Right cardiac atrium (tissue), 5 donors: ENCODE measurements around the gene EXO1. TPM values are rescaled to one million over a fixed set of nuclear protein-coding genes. Genes with fewer than 3 reads are reported as not detected.

Experiments used
- ATAC-seq, 2 donors: fragments of 200-7000 bp; cut with Tn5 transposase; one replicate each; pipeline versions ENCODE4 v1.8.0 to v1.9.1; 2020; ENCODE audit warnings: moderate library complexity in 2 of 2, mild to moderate bottlenecking in 1 of 2
- DNase-seq, 3 donors: peaks; one replicate each; pipeline ENCODE4 v3.0.0-alpha.2; 2020
- H3K27ac ChIP-seq: one replicate; pipeline ENCODE4 v1.5.1; 2013; ENCODE audit warnings: mild to moderate bottlenecking, low read length, control low read depth, moderate library complexity
- H3K27me3 ChIP-seq: one replicate; pipeline ENCODE4 v1.6.1; 2013; ENCODE audit not compliant: control insufficient read depth, insufficient read depth
- H3K4me1 ChIP-seq: one replicate; pipeline ENCODE4 v1.6.1; 2013; ENCODE audit warnings: low read length; ENCODE audit not compliant: control insufficient read depth, insufficient read depth
- H3K4me3 ChIP-seq: one replicate; pipeline ENCODE4 v1.5.1; 2013; ENCODE audit warnings: low read length, control low read depth
- H3K9me3 ChIP-seq: one replicate; pipeline ENCODE4 v1.6.1; 2013; ENCODE audit warnings: low read length; ENCODE audit not compliant: control insufficient read depth
- WGBS: extraction: QIAGEN DNeasy Blood & Tissue Kit; methylation state at CpG from one replicate; pipeline ENCODE4 v1.1.7; 2013; 5-methylcytosine and 5-hydroxymethylcytosine counted together
- intact Hi-C, 4 donors: fragments of 100-400 bp; cut with DNase I; formaldehyde crosslinking; loops; one replicate each; pipeline versions ENCODE4 v1.11.0 to v1.14.0; 2022 to 2023
- polyA plus RNA-seq: library from polyadenylated mRNA; stranded (reverse); fragments of 200-250 nt; gene quantifications from one replicate; pipeline ENCODE4 v1.2.3, GENCODE V29; 2013
- total RNA-seq, 4 donors: library from RNA; stranded (reverse); fragmentation: NEBNext Ultra II Directional; extraction: Animal tissue kit (Norgen Biotek cat#: 25700); gene quantifications; one replicate each; pipeline ENCODE4 v1.2.1, GENCODE V29; 2021
- donor health status: healthy with polysubstance abuse.
- donor health status: DM: no; HTN: yes; CAD: no.
- donor health status: DM: no; HTN: no; CAD: no.
- donor health status: DM: no; HTN: yes; CAD: no; lungs with severe emphysema.
- donor health status: DM: yes; HTN: yes; CAD: no.

EXO1 gene
- total and polyA plus RNA-seq, 5 donors: 0.23 to 0.83 (median 0.74) TPM; not detected in 2

DNA sequence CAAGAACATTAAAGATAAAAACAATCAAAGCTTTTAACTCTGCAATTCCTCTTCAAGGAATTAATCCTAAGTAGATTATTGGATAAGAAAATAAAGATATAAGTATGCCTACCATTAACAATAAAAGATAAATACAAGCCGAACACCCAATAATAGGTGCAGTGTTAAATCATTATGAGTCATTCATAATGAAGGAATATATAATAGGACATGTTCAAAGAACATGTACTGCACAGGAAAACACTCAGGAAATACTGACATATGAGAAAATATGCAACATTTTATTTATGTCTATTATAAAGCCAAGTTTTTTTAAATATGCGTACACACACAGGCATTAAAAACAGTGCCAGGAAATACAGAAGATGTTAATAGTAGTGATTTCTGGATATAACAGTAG, 11.1 kb upstream of the EXO1 start:
- DNase-seq: no peak
- WGBS: 77% methylated on average over 2 of the region's 2 CpGs
- intact Hi-C loops: loop anchor here in 2 of 4 donors (10.0 kb wide), 2 partner anchors 222 to 312 kb away; no protein-coding TSS in a partner anchor
- Histone ChIP-seq H3K9me3 (no peaks in the 10 kb centered on the region), H3K27me3 (no peaks in the 10 kb centered on the region), H3K4me1 (no peaks in the 10 kb centered on the region), H3K27ac (no peak overlapping the region), H3K4me3 (no peak overlapping the region)
- ATAC-seq: no peak

DNA sequence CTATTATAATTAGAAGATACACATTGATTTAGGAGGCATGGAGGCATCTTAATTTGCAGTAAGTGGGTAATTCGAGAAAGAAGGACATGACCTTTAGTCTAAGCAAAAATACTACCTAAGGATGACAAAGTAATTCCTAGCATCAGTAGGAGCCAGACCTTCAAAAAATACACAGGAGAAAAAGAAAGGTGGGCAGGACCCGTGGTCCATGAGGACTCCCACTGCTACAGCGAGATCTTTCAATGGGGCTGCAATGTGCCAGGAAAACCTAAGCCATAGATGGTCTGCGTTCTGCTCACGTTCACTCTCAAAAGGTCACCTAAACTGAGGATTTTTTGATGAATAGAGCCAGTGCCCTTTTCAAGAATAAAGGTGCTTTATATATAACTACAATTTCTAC, 10.6 kb upstream of the EXO1 start:
- ATAC-seq: no peak
- no peak overlapping the region for H3K27ac ChIP-seq
- no peaks in the 10 kb centered on the region for H3K9me3 ChIP-seq
- H3K4me1 ChIP-seq: no peaks in the 10 kb centered on the region
- no peak for DNase-seq
- 81% methylated on average over 5 of the region's 5 CpGs for WGBS
- H3K27me3 ChIP-seq: no peaks in the 10 kb centered on the region
- intact Hi-C loops: loop anchor here in 2 of 4 donors (10.0 kb wide), 2 partner anchors 223 to 313 kb away; no protein-coding TSS in a partner anchor
- H3K4me3 ChIP-seq: no peak overlapping the region

DNA sequence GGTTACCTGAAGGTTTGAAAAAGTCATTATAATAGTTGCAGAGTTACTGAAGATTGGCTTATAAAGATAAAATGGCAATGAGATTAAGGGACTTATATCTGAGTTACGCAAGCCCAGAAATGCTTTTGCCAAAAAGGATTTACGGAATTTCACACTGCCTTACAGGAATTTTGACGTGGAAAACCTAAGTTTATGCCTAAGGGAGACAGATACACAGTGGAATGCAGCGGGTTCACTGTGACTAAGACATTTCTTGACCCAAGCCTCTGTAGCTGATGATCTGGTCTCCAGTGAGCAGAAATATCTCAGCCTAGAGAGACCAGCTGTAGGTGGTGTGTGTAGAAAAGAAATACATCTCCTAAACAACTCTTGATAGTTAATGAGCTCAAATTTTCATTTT, 10.1 kb upstream of the EXO1 start:
- H3K4me1 ChIP-seq: no peaks in the 10 kb centered on the region
- WGBS: 73% methylated on average over 4 of the region's 4 CpGs
- DNase-seq (no peak), ATAC-seq (no peak)
- no peak overlapping the region for H3K27ac ChIP-seq
- H3K9me3 ChIP-seq: no peaks in the 10 kb centered on the region
- no peak overlapping the region for H3K4me3 ChIP-seq
- H3K27me3 ChIP-seq: no peaks in the 10 kb centered on the region
- intact Hi-C loops: loop anchor here in 2 of 4 donors (10.0 kb wide), 2 partner anchors 223 to 313 kb away; no protein-coding TSS in a partner anchor

DNA sequence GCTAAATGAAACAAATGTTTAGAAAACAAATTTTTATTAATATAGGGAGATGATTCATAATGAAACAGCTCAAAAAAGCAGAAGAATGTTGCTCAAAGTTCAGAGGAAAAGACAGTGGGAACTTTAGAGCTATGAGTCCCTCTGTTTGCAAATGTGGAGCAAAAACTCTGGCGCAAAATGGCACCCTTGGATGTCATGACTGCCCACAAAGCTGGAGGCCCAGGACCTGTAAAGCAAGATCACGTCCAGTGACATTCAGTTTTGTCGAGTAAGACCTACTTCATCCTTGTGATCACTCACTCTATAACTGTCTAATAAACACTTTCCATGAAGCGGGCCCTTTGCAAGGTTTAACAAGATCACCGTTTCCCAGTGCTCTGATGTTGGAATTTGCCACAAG, 9.1 kb upstream of the EXO1 start:
- WGBS: 96% methylated on average over 5 of the region's 5 CpGs
- Histone ChIP-seq H3K4me1 (no peaks in the 10 kb centered on the region), H3K27ac (no peak overlapping the region), H3K4me3 (no peak overlapping the region), H3K9me3 (no peaks in the 10 kb centered on the region), H3K27me3 (no peaks in the 10 kb centered on the region)
- intact Hi-C loops: loop anchor here in 2 of 4 donors (10.0 kb wide), 2 partner anchors 224 to 314 kb away; no protein-coding TSS in a partner anchor
- no peak for ATAC-seq
- no peak for DNase-seq

DNA sequence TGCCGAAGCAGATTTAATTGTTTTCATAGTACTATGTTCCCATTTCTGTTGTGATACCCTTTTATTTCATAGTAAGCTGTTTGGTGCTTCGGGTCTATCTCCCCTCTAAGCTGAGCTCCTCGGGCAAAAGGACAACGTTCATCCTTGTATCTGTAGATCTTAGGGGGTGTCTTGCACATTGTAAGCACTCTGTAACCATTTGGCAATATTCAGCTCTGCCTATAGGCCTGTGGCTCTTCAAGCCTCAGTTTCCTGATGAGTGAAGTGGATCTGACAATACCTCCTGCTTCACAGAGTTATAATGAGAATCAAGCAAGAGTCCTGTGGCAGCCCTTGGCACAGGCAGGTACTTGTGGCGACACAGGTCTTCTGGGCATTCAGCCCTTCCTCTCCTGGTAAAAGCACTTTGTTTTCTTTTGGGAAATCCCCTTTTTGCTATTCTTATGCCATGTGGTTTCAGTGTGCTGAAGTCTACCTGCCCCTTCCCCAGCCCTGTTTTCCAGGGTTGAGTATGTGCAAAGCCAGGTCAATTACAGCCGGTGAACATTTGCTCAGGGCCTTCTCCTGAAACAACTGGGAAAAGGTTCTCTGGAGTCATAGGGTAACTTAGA, 8.5 kb upstream of the EXO1 start:
- ATAC-seq (no peak), DNase-seq (no peak)
- Histone ChIP-seq H3K4me3 (no peak overlapping the region), H3K4me1 (no peaks in the 10 kb centered on the region), H3K27ac (no peak overlapping the region), H3K27me3 (no peaks in the 10 kb centered on the region), H3K9me3 (no peaks in the 10 kb centered on the region)
- intact Hi-C loops: loop anchor here in 2 of 4 donors (10.0 kb wide), 2 partner anchors 225 to 315 kb away; no protein-coding TSS in a partner anchor
- 81% methylated on average over 6 of the region's 6 CpGs for WGBS

DNA sequence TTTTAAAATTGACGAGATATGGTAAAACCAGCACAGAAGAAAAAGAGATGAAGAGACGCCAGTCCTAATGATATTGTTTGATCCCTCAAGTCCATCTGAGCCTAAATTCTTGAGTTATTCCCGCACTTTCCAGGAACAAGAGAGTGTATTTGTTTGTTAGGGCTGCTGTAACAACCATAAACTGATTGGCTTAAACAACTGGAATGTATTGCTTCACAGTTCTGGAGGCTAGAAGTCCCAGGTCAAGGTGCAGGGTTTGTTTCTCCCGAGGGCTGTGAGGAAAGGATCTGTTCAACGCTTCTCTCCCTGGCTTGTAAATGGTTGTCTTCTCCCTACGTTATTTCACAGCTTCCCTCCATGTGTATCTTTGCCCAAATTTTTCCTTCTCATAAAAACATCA, 7.8 kb upstream of the EXO1 start:
- no peaks in the 10 kb centered on the region for H3K4me1 ChIP-seq
- no peaks in the 10 kb centered on the region for H3K27me3 ChIP-seq
- 86% methylated on average over 6 of the region's 6 CpGs for WGBS
- H3K27ac ChIP-seq: no peak overlapping the region
- H3K9me3 ChIP-seq: no peaks in the 10 kb centered on the region
- intact Hi-C loops: loop anchor here in 1 of 4 donors (10.0 kb wide), 1 partner anchor 235 kb away; no protein-coding TSS in a partner anchor
- H3K4me3 ChIP-seq: no peak overlapping the region
- DNase-seq (no peak), ATAC-seq (no peak)

DNA sequence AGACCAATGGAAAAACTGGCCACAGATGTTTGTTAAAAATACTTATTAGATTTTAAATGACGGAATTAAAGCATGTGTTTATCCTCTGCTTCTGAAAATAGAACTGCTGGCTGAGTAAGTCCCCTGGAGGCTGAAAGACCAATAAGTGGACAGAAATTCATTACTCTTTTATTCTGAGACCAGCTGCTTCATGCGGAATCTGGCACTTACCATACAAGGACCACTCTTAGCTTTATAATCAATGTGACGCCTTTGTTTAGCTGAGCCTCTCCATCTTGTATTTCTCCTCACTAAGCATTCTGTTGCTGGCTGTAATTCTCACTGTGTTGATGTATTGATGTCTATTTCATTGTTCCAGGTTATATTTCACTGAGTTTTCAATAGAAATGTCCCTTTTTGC, 6.3 kb upstream of the EXO1 start:
- ATAC-seq (no peak), DNase-seq (no peak)
- H3K9me3 ChIP-seq: no peaks in the 10 kb centered on the region
- intact Hi-C loops: loop anchor here in 1 of 4 donors (10.0 kb wide), 1 partner anchor 237 kb away; no protein-coding TSS in a partner anchor
- no peaks in the 10 kb centered on the region for H3K4me1 ChIP-seq
- no peaks in the 10 kb centered on the region for H3K27me3 ChIP-seq
- 55% methylated on average over 3 of the region's 3 CpGs for WGBS
- H3K27ac ChIP-seq: no peak overlapping the region
- H3K4me3 ChIP-seq: no peak overlapping the region

DNA sequence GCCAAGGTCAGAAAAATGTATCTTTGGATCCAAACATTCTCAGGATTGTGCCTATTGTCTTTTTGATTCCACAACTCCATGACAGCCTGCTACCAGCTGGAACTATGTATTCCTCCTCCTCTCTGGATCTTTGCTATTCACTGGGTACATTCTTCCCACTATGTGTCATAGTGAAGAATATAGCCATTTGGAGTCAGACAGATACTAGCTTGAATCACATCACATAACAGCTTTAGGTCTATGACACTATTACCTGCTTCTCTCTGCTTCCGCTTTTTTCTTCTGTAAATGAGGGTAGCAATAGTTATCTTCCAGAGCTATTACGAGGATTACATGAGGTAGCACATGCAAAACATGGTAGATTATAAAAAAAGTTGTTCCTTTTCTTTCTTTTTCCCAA, 5.4 kb upstream of the EXO1 start:
- 81% methylated on average over 2 of the region's 2 CpGs for WGBS
- no peak for DNase-seq
- Histone ChIP-seq H3K9me3 (no peaks in the 10 kb centered on the region), H3K4me3 (no peak overlapping the region), H3K27me3 (no peaks in the 10 kb centered on the region), H3K4me1 (no peaks in the 10 kb centered on the region), H3K27ac (no peak overlapping the region)
- ATAC-seq: no peak
- intact Hi-C loops: loop anchor here in 1 of 4 donors (10.0 kb wide), 1 partner anchor 238 kb away; no protein-coding TSS in a partner anchor

DNA sequence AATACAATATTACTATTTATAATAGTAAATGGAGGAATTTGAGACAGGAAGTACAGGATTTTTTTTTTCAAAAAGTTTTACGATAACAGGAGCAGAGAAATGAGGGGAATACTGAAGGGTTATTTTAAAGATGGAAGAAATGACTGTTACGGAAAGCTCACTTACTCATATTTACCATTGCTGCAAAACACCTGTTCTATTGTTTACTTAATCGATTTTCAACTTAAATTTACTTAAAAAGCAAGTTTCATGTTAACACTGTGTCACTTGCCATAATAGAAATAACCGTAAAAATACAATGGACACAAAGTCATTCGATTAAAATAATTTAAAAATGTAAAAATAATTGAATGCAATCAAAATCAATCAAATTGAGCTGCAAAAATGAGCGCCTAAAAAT, 3.4 kb upstream of the EXO1 start:
- DNase-seq: no peak
- WGBS: 83% methylated on average over 6 of the region's 6 CpGs
- Histone ChIP-seq H3K9me3 (no peaks in the 10 kb centered on the region), H3K27me3 (no peaks in the 10 kb centered on the region), H3K4me1 (no peaks in the 10 kb centered on the region), H3K4me3 (no peak overlapping the region), H3K27ac (no peak overlapping the region)
- ATAC-seq: no peak
- intact Hi-C loops: loop anchor here in 1 of 4 donors (10.0 kb wide), 1 partner anchor 240 kb away; no protein-coding TSS in a partner anchor

DNA sequence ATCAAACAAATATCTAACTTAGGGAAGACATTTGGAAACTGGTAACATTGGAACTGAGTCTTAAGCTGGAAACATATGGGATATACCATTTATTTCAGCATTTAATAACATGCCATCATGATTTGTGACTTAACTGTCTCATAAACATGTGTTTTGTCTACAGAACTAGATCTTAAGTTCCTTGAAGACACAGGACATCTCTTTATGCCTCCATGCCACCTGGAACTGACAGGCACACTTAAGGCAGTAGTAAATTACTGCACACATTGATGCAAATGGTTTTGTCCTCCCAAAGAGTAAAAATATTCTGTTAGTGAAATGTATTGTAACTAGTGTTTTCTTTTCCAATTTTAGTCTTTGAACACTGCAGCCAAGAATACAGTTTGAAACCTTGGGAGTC, 1.6 kb upstream of the EXO1 start:
- intact Hi-C loops: loop anchor here in 1 of 4 donors (10.0 kb wide), 1 partner anchor 242 kb away; no protein-coding TSS in a partner anchor
- no peaks in the 10 kb centered on the region for H3K9me3 ChIP-seq
- no peak overlapping the region for H3K4me3 ChIP-seq
- H3K27me3 ChIP-seq: no peaks in the 10 kb centered on the region
- ATAC-seq: no peak
- H3K4me1 ChIP-seq: no peaks in the 10 kb centered on the region
- no peak overlapping the region for H3K27ac ChIP-seq
- no peak for DNase-seq

DNA sequence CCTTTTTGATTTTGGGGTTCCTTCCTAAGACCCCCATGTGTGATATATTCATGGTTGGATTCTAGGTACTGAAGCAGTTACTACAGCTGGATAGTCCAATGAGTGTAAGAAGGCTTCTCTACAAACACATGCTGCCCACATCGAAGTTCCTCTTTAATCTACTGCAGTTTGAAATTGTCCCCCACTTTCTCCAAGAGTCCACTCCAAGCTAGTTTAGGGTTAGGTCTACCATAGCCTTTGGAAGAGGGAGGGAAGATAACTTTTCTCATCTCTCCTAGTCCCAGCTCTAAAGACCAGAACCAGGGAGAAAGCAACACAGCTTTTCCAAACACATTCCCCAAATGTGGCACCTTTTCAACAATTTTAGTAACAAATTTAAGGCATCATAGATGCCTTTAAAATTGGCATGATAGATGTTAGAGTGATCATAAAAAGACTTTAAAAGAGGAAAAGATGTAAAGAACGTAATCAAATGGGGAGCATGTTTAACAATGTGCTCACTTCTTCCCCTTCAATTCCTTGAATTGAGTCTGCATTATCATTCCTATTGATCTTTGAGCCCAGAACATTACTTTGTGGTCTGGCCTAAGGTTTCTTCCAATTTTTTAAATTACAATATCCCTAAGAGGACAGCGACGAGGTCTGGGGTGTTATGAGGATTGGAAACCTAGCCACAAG, 1.0 kb upstream of the EXO1 start:
- intact Hi-C loops: loop anchor here in 1 of 4 donors (10.0 kb wide), 1 partner anchor 242 kb away; no protein-coding TSS in a partner anchor
- 78% methylated on average over 4 of the region's 4 CpGs for WGBS
- H3K9me3 ChIP-seq: no peaks in the 10 kb centered on the region
- no peaks in the 10 kb centered on the region for H3K4me1 ChIP-seq
- peak overlapping the region; percentile 78 for H3K4me3 ChIP-seq
- H3K27ac ChIP-seq: no peak overlapping the region
- DNase-seq (no peak), ATAC-seq (no peak)
- H3K27me3 ChIP-seq: no peaks in the 10 kb centered on the region
